Lower lobe of right lung (tissue), 2 donors: ENCODE measurements around the gene LAMTOR4. TPM values are rescaled to one million over a fixed set of nuclear protein-coding genes. Genes with fewer than 3 reads are reported as not detected.

Experiments used
- ATAC-seq, 2 donors: fragments of 200-7000 bp; cut with Tn5 transposase; one replicate each; pipeline ENCODE4 v1.9.1; 2020 to 2022; ENCODE audit warnings: mild to moderate bottlenecking in 2 of 2, moderate library complexity in 2 of 2
- DNase-seq: peaks from one replicate; pipeline ENCODE4 v3.0.0-alpha.2; 2020
- H3K27ac ChIP-seq: fragments of 200-600 bp; one replicate; pipeline ENCODE4 v1.8.0; 2022
- H3K27me3 ChIP-seq: fragments of 200-600 bp; one replicate; pipeline ENCODE4 v1.8.0; 2022; ENCODE audit warnings: low read depth
- H3K36me3 ChIP-seq: fragments of 200-600 bp; one replicate; pipeline ENCODE4 v1.8.0; 2022; ENCODE audit warnings: mild to moderate bottlenecking
- H3K4me1 ChIP-seq: fragments of 200-600 bp; one replicate; pipeline ENCODE4 v1.8.0; 2022
- H3K4me3 ChIP-seq: fragments of 200-600 bp; one replicate; pipeline ENCODE4 v1.8.0; 2022; ENCODE audit warnings: mild to moderate bottlenecking
- H3K9me3 ChIP-seq: fragments of 200-600 bp; one replicate; pipeline ENCODE4 v1.8.0; 2022
- CTCF ChIP-seq: fragments of 200-600 bp; IDR thresholded peaks from one replicate; pipeline ENCODE4 v1.8.0; 2022; ENCODE audit warnings: antibody characterized with exemption, mild to moderate bottlenecking
- intact Hi-C: fragments of 100-400 bp; cut with DNase I; formaldehyde crosslinking; loops from one replicate; pipeline ENCODE4 v1.11.0; 2022
- total RNA-seq: library from RNA; stranded (reverse); fragmentation: NEBNext Ultra II Directional; extraction: Animal tissue kit (Norgen Biotek cat#: 25700); gene quantifications from one replicate; pipeline ENCODE4 v1.2.1, GENCODE V29; 2021
- donor health status: DM: no; HTN: yes; CAD: no; lungs with severe emphysema.

Gene LAMTOR4
- total RNA-seq, 1 donor from 2014 or later = 131 TPM

- Histone ChIP-seq H3K27me3 (no peaks in the 10 kb centered on the region), H3K9me3 (no peaks in the 10 kb centered on the region), H3K36me3 (no peaks in the 10 kb centered on the region), H3K4me1 (peaks cover 18% of the 10 kb centered on the region), H3K4me3 (peak within 1 kb of the TSS; percentile 80), H3K27ac (peak within 1 kb of the TSS; percentile 93)
- ATAC-seq (peak; percentile 94 to 96), DNase-seq (peak; percentile 96)
- TF ChIP-seq CTCF = peak; percentile 5
- intact Hi-C loops = no loop called here
Measured at GRCh38 chr7:100119072-100119969, 29.4 kb upstream of the LAMTOR4 start, which contains the start of the genes CNPY4 and TAF6. CNPY4 (plus strand) TSS chr7:100119634; CDS start chr7:100119745, 111 bp downstream. TAF6 (minus strand) TSS chr7:100119358; CDS start chr7:100114209, 5,149 bp downstream.

- Histone ChIP-seq H3K4me3 (peak overlapping the region; percentile 80), H3K27ac (peak overlapping the region; percentile 93), H3K4me1 (peaks cover 25% of the 10 kb centered on the region), H3K9me3 (no peaks in the 10 kb centered on the region), H3K36me3 (no peaks in the 10 kb centered on the region), H3K27me3 (no peaks in the 10 kb centered on the region)
- DNase-seq = peak; percentile 56
- ATAC-seq = peak; percentile 59 to 64
- intact Hi-C loops = no loop called here
- no peak for TF ChIP-seq CTCF
Measured at GRCh38 chr7:100119970-100120732, 28.6 kb upstream of the LAMTOR4 start.

- peak overlapping the region; percentile 93 for H3K27ac ChIP-seq
- intact Hi-C loops = no loop called here
- DNase-seq (no peak), ATAC-seq (no peak)
- no peak for TF ChIP-seq CTCF
- peaks cover 30% of the 10 kb centered on the region for H3K4me1 ChIP-seq
- H3K27me3 ChIP-seq = no peaks in the 10 kb centered on the region
- peak overlapping the region; percentile 80 for H3K4me3 ChIP-seq
- no peaks in the 10 kb centered on the region for H3K36me3 ChIP-seq
- H3K9me3 ChIP-seq = no peaks in the 10 kb centered on the region
Measured at GRCh38 chr7:100120733-100121036, 28.0 kb upstream of the LAMTOR4 start.

- H3K27me3 ChIP-seq = no peaks in the 10 kb centered on the region
- ATAC-seq (no peak), DNase-seq (no peak)
- no peak overlapping the region for H3K27ac ChIP-seq
- H3K4me3 ChIP-seq = no peak overlapping the region
- H3K4me1 ChIP-seq = peaks cover 37% of the 10 kb centered on the region
- intact Hi-C loops = no loop called here
- TF ChIP-seq CTCF = no peak
- H3K9me3 ChIP-seq = no peaks in the 10 kb centered on the region
- H3K36me3 ChIP-seq = no peaks in the 10 kb centered on the region
Measured at GRCh38 chr7:100122067-100122466, 26.7 kb upstream of the LAMTOR4 start.

GRCh38 chr7:100122568-100122967 is 26.1 kb upstream of the LAMTOR4 start:
- no peak for ATAC-seq
- H3K27ac ChIP-seq = no peak overlapping the region
- no peak for TF ChIP-seq CTCF

More at GRCh38 chr7:100122568-100122967, 26.1 kb upstream of the LAMTOR4 start:
- Histone ChIP-seq H3K36me3 (no peaks in the 10 kb centered on the region), H3K4me1 (peaks cover 37% of the 10 kb centered on the region), H3K4me3 (no peak overlapping the region), H3K27me3 (no peaks in the 10 kb centered on the region), H3K9me3 (no peaks in the 10 kb centered on the region)
- no peak for DNase-seq
- intact Hi-C loops = no loop called here
